Activated naive CD8-positive, alpha-beta T cell treated with anti-CD3 and anti-CD28 coated beads, Interleukin-2, amount 10 ng/mL, durations not matched to agents 7 days and 5 days (primary cell): ENCODE data around the gene ANXA4. TPM values are rescaled to one million over a fixed set of nuclear protein-coding genes. Genes with fewer than 3 reads are reported as not detected.

ENCODE experiments used
- ATAC-seq: fragments of 150-1000 bp; cut with Tn5 transposase; one replicate; pipeline ENCODE4 v1.10.0; 2021; ENCODE audit warnings: low read depth, moderate library complexity
- POLR2A ChIA-PET: fragments of 350-600 bp; sonication (Branson Sonifier 250); formaldehyde crosslinking; loops from one replicate; lab custom pipeline; 2021; ENCODE audit warnings: antibody characterized with exemption; lab: Charles Lee
- DNase-seq: peaks from one replicate; pipeline ENCODE4 v3.0.0; 2021
- H3K27ac Mint-ChIP-seq: one replicate; pipeline ENCODE4 v1.8.0; 2022; ENCODE audit warnings: mild to moderate bottlenecking, mixed read lengths
- H3K27me3 Mint-ChIP-seq: one replicate; pipeline ENCODE4 v1.8.0; 2022; ENCODE audit warnings: mild to moderate bottlenecking, moderate library complexity, mixed read lengths
- H3K36me3 Mint-ChIP-seq: one replicate; pipeline ENCODE4 v1.8.0; 2021; ENCODE audit warnings: mild to moderate bottlenecking, mixed read lengths
- H3K4me1 Mint-ChIP-seq: one replicate; pipeline ENCODE4 v1.8.0; 2021; ENCODE audit warnings: mixed read lengths
- H3K4me3 Mint-ChIP-seq: one replicate; pipeline ENCODE4 v1.8.0; 2022; ENCODE audit warnings: mild to moderate bottlenecking, moderate library complexity, mixed read lengths
- H3K9me3 Mint-ChIP-seq: one replicate; pipeline ENCODE4 v1.8.0; 2021; ENCODE audit warnings: mixed read lengths
- total RNA-seq, 2 experiments: library from RNA; stranded (reverse); gene quantifications; one replicate each; pipeline ENCODE4 v1.2.3, GENCODE V29; 2021

Gene ANXA4
- total RNA-seq, 2 experiments from 2014 or later = 40.9 to 41.2 TPM

DNA sequence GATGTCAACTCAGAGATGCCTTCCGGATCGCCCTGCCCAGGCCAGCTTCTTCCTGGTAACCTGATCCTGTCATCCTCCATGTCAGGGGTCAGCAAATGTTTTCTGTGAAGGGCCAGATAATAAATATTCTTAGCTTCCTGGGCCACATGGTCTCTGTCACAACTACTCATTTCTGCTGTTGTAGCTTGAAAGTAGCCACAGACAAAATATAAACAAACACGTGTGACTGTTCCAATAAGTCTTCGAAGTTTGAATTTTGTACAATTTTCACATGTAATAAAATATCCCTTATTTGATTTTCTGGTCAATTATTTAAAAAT lies 35.8 kb downstream of the ANXA4 start:
- H3K27me3 Mint-ChIP-seq = no peaks in the 10 kb centered on the region
- peaks cover 19% of the 10 kb centered on the region for H3K36me3 Mint-ChIP-seq
- POLR2A ChIA-PET = interaction anchor here (1.6 kb wide), 1 partner anchor 36 kb away, joined by 4 read pairs; no protein-coding TSS in a partner anchor
- no peak for DNase-seq
- H3K4me1 Mint-ChIP-seq = peaks cover 27% of the 10 kb centered on the region
- ATAC-seq = no peak
- no peak overlapping the region for H3K4me3 Mint-ChIP-seq
- H3K27ac Mint-ChIP-seq = no peak overlapping the region
- H3K9me3 Mint-ChIP-seq = peaks cover 7% of the 10 kb centered on the region

DNA sequence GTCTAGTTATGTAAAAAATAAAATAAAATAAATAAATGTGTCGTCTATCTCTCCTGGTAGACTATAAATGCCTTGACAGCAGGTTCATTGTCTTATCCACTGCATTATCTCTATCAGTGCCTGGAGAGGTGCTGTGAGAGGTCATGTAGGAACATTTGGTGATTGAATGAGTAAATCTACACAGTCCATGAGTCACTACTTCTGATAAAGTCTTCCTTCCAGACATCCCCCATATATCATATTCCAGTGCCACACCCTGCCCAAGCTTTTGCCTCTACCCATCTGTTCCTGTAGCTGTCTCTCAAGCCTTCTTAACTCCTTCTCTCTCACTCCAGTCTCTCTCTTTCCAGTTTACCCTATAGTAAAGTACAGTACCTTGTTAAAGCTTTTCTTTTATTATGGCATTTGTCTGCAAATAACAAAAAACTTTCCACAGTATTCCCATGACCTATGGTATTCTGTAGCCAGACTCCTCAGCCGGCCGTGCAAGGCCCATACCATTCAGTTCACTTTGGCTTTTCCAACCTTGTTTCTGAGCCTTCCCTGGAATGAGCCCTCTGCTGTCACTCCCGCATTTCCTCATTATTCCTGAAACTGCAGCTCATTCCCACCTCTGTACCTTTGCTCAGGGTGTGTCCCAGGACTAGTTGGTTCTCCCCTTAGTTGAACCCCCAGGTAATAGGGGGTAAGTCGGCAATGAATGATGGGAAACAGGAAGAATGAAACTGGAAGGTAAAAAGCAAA lies 37.5 kb downstream of the ANXA4 start:
- Mint-ChIP-seq H3K27ac (peak overlapping the region; percentile 11), H3K4me1 (peaks cover 18% of the 10 kb centered on the region), H3K4me3 (no peak overlapping the region), H3K9me3 (peaks cover 7% of the 10 kb centered on the region), H3K27me3 (no peaks in the 10 kb centered on the region), H3K36me3 (peaks cover 18% of the 10 kb centered on the region)
- ATAC-seq (no peak), DNase-seq (no peak)
- POLR2A ChIA-PET = interaction anchor here (0.7 to 1.7 kb wide), 2 partner anchors 12 to 36 kb away, joined by 3 to 6 read pairs; no protein-coding TSS in a partner anchor

- peaks cover 6% of the 10 kb centered on the region for H3K4me1 Mint-ChIP-seq
- DNase-seq = no peak
- H3K27me3 Mint-ChIP-seq = no peaks in the 10 kb centered on the region
- H3K9me3 Mint-ChIP-seq = peaks cover 7% of the 10 kb centered on the region
- H3K4me3 Mint-ChIP-seq = no peak overlapping the region
- POLR2A ChIA-PET = no interaction called here
- H3K36me3 Mint-ChIP-seq = peaks cover 21% of the 10 kb centered on the region
- no peak for ATAC-seq
- H3K27ac Mint-ChIP-seq = no peak overlapping the region
Measured at GRCh38 chr2:69780921-69781320, 39.0 kb downstream of the ANXA4 start.

DNA sequence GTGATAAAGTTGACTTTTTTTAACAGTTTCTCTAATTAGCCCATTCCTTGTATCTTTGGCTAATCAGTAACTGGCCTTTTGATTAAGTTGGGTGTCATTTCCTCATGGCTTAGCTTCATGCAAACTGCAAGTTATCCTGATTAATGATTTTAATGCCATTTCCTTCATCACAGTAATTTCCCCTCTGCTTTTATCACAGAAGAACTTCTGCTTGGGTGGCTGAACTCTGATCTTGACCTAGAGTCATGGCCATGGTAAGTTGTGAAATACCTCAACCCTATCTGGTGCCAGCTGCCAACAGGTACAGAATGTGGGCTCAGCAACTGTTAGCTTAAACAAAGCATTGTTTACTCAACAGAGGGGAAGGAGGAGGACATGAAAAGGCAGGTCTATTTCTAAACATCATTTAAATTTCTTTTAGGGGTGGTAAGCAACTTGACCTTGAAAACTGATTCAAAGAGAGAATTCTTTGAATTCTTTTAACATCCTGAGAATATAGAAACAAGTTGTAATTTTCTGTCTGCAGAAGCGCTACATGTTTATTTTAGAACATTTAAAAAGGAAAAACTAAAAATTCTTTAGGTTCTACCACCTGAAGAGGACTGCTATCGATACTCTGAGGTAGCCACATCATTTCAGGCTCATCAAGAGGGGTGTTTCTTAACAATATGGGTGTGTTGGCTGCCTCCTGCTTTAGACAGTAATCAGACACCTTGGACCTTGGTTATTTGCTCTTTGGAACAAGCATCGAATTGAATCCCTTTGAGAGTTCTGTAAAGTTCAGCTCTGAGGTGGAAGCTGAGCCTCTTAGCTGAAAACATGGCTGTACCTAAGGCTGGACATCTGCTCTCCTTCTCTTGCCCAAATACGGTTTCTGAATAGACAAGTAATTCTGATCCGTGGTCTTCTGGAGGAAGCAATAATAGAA lies 39.7 kb downstream of the ANXA4 start:
- DNase-seq (no peak), ATAC-seq (no peak)
- H3K27me3 Mint-ChIP-seq = no peaks in the 10 kb centered on the region
- H3K4me1 Mint-ChIP-seq = peaks cover 6% of the 10 kb centered on the region
- no peak overlapping the region for H3K27ac Mint-ChIP-seq
- H3K4me3 Mint-ChIP-seq = no peak overlapping the region
- POLR2A ChIA-PET = no interaction called here
- peaks cover 18% of the 10 kb centered on the region for H3K36me3 Mint-ChIP-seq
- H3K9me3 Mint-ChIP-seq = peaks cover 5% of the 10 kb centered on the region

- no peaks in the 10 kb centered on the region for H3K27me3 Mint-ChIP-seq
- peaks cover 15% of the 10 kb centered on the region for H3K36me3 Mint-ChIP-seq
- H3K4me3 Mint-ChIP-seq = no peak overlapping the region
- H3K9me3 Mint-ChIP-seq = no peaks in the 10 kb centered on the region
- H3K27ac Mint-ChIP-seq = no peak overlapping the region
- DNase-seq = no peak
- peaks cover 10% of the 10 kb centered on the region for H3K4me1 Mint-ChIP-seq
- ATAC-seq = no peak
- POLR2A ChIA-PET = no interaction called here
Measured at GRCh38 chr2:69784228-69784627, 42.3 kb downstream of the ANXA4 start.

GRCh38 chr2:69785358-69785757 lies 43.4 kb downstream of the ANXA4 start:
- Mint-ChIP-seq H3K36me3 (peaks cover 14% of the 10 kb centered on the region), H3K27me3 (no peaks in the 10 kb centered on the region), H3K4me3 (no peak overlapping the region), H3K9me3 (no peaks in the 10 kb centered on the region), H3K27ac (no peak overlapping the region), H3K4me1 (peaks cover 16% of the 10 kb centered on the region)
- ATAC-seq = no peak
- POLR2A ChIA-PET = no interaction called here
- DNase-seq = no peak

DNA sequence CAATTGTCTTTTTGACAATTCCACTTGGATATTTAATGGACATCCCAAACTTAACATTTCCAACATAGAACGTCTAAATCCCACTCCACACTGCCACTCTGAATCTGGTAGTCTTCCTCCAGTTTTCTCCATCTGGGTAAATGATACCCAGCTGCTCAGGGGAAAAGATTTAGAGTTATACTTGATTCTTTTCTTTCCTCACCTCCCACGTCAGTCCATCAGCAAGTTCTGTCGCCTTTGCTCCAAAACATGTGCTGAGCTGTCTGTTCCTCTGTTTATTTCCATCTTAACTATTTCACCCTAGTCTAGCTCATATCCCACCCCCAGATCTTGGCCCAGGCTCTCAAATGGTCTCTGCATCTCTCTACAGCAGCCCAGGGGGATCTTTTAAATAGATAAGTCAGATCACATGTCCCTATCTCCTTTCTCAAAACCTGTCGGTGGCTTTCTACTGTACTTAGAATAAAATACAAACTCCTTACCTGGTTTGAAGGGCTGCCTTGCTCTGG lies 44.2 kb downstream of the ANXA4 start:
- H3K9me3 Mint-ChIP-seq = no peaks in the 10 kb centered on the region
- no peak for DNase-seq
- no peak for ATAC-seq
- H3K27me3 Mint-ChIP-seq = no peaks in the 10 kb centered on the region
- no peak overlapping the region for H3K4me3 Mint-ChIP-seq
- peaks cover 14% of the 10 kb centered on the region for H3K36me3 Mint-ChIP-seq
- peaks cover 18% of the 10 kb centered on the region for H3K4me1 Mint-ChIP-seq
- no peak overlapping the region for H3K27ac Mint-ChIP-seq
- POLR2A ChIA-PET = no interaction called here

GRCh38 chr2:69789175-69789721 lies 47.3 kb downstream of the ANXA4 start:
- ATAC-seq (no peak), DNase-seq (no peak)
- no peak overlapping the region for H3K4me3 Mint-ChIP-seq
- H3K36me3 Mint-ChIP-seq = peaks cover 17% of the 10 kb centered on the region
- H3K27ac Mint-ChIP-seq = no peak overlapping the region
- no peaks in the 10 kb centered on the region for H3K9me3 Mint-ChIP-seq
- peaks cover 18% of the 10 kb centered on the region for H3K4me1 Mint-ChIP-seq
- POLR2A ChIA-PET = interaction anchor here (0.6 to 0.9 kb wide), 2 partner anchors 16 to 66 kb away, joined by 3 read pairs; no protein-coding TSS in a partner anchor
- H3K27me3 Mint-ChIP-seq = no peaks in the 10 kb centered on the region

GRCh38 chr2:69789772-69790600 lies 48.1 kb downstream of the ANXA4 start:
- DNase-seq (no peak), ATAC-seq (no peak)
- Mint-ChIP-seq H3K27me3 (no peaks in the 10 kb centered on the region), H3K9me3 (no peaks in the 10 kb centered on the region), H3K27ac (peak overlapping the region; percentile 53), H3K4me1 (peaks cover 18% of the 10 kb centered on the region), H3K4me3 (peak overlapping the region; percentile 72), H3K36me3 (peaks cover 17% of the 10 kb centered on the region)
- POLR2A ChIA-PET = interaction anchor here (0.6 to 0.9 kb wide), 2 partner anchors 17 to 66 kb away, joined by 3 read pairs; no protein-coding TSS in a partner anchor

- ATAC-seq (no peak), DNase-seq (no peak)
- POLR2A ChIA-PET = no interaction called here
- Mint-ChIP-seq H3K9me3 (no peaks in the 10 kb centered on the region), H3K27ac (no peak overlapping the region), H3K36me3 (peaks cover 17% of the 10 kb centered on the region), H3K4me1 (peaks cover 18% of the 10 kb centered on the region), H3K4me3 (no peak overlapping the region), H3K27me3 (no peaks in the 10 kb centered on the region)
Measured at GRCh38 chr2:69790601-69790959, 48.6 kb downstream of the ANXA4 start.

GRCh38 chr2:69791045-69791444 lies 49.1 kb downstream of the ANXA4 start:
- POLR2A ChIA-PET = no interaction called here
- ATAC-seq (no peak), DNase-seq (no peak)
- H3K27me3 Mint-ChIP-seq = no peaks in the 10 kb centered on the region
- no peaks in the 10 kb centered on the region for H3K9me3 Mint-ChIP-seq
- no peak overlapping the region for H3K4me3 Mint-ChIP-seq
- no peak overlapping the region for H3K27ac Mint-ChIP-seq
- peaks cover 18% of the 10 kb centered on the region for H3K4me1 Mint-ChIP-seq
- peaks cover 13% of the 10 kb centered on the region for H3K36me3 Mint-ChIP-seq

DNA sequence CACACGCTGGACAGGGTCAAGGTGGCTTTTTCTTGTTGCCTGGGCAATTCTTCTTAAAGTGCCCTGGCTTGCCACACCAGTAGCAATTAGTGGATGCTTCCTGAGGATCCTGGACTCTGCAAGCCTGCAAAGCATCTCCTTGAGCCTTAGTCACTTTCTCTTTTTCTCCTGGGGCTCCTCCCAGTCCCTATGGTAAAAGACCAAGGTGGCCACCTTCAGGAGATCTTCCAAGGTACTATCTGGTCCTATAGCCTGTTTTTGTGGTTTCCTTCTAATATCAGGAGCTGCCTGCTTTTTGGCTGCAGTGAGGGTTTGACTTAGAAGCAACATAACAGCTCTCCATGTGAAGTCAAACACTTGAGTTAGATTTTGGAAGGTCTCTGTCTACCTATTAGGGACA lies 54.2 kb downstream of the ANXA4 start:
- DNase-seq = no peak
- Mint-ChIP-seq H3K27me3 (no peaks in the 10 kb centered on the region), H3K36me3 (peaks cover 7% of the 10 kb centered on the region), H3K4me1 (peaks cover 14% of the 10 kb centered on the region), H3K4me3 (no peak overlapping the region), H3K27ac (no peak overlapping the region), H3K9me3 (no peaks in the 10 kb centered on the region)
- ATAC-seq = no peak
- POLR2A ChIA-PET = no interaction called here

GRCh38 chr2:69797235-69797634 lies 55.3 kb downstream of the ANXA4 start:
- Mint-ChIP-seq H3K27me3 (no peaks in the 10 kb centered on the region), H3K9me3 (no peaks in the 10 kb centered on the region), H3K27ac (no peak overlapping the region), H3K36me3 (peaks cover 14% of the 10 kb centered on the region), H3K4me1 (peaks cover 16% of the 10 kb centered on the region), H3K4me3 (no peak overlapping the region)
- no peak for DNase-seq
- POLR2A ChIA-PET = no interaction called here
- no peak for ATAC-seq
